ENCODE measurements around the gene CAVIN3.
A peak's percentile ranks its signal among the peaks of the same experiment; 100 is the strongest.

Gene CAVIN3

GRCh38 chr11:6357222-6357621 is 36.9 kb upstream of the CAVIN3 start:
- no peak for DNase-seq (ENCODE audit: extremely low spot score)
- CTCF ChIA-PET = interaction anchor here (0.8 to 6.8 kb wide), 3 partner anchors 19 to 106 kb away, joined by 3 to 84 read pairs (median 3); no protein-coding TSS in a partner anchor
- POLR2A ChIA-PET = no interaction called here
- no peak for TF ChIP-seq CTCF (IDR thresholded peaks at IDR 0.05; ENCODE audit: control extremely low read depth, extremely low read depth, low read depth, missing control alignments)

GRCh38 chr11:6356503-6357055 is 36.3 kb upstream of the CAVIN3 start:
- no peak for DNase-seq (ENCODE audit: extremely low spot score)
- CTCF ChIA-PET = interaction anchor here (0.6 to 6.8 kb wide), 3 partner anchors 18 to 107 kb away, joined by 3 to 84 read pairs (median 25); no protein-coding TSS in a partner anchor
- TF ChIP-seq CTCF (IDR thresholded peaks at IDR 0.05; ENCODE audit: control extremely low read depth, extremely low read depth, low read depth, missing control alignments) = no peak
- POLR2A ChIA-PET = no interaction called here

GRCh38 chr11:6354651-6355485 is 34.6 kb upstream of the CAVIN3 start:
- CTCF ChIA-PET = interaction anchor here (0.9 to 7.3 kb wide), 24 partner anchors 8 to 878 kb away, joined by 3 to 115 read pairs (median 6); no protein-coding TSS in a partner anchor
- no peak for TF ChIP-seq CTCF (IDR thresholded peaks at IDR 0.05; ENCODE audit: control extremely low read depth, extremely low read depth, low read depth, missing control alignments)
- POLR2A ChIA-PET = no interaction called here
- no peak for DNase-seq (ENCODE audit: extremely low spot score)

GRCh38 chr11:6353367-6353987 is 33.2 kb upstream of the CAVIN3 start:
- peak; percentile 95 for TF ChIP-seq CTCF (IDR thresholded peaks at IDR 0.05; ENCODE audit: control extremely low read depth, extremely low read depth, low read depth, missing control alignments)
- ChIA-PET POLR2A (no interaction called here), CTCF (interaction anchor here (0.8 to 7.3 kb wide), 47 partner anchors 9 to 1716 kb away, joined by 3 to 115 read pairs (median 5); partner anchors contain the start of genes CCKBR, HPX and OR51D1)
- DNase-seq (ENCODE audit: extremely low spot score) = peak; percentile 67

GRCh38 chr11:6351782-6352382 is 31.6 kb upstream of the CAVIN3 start:
- no peak for TF ChIP-seq CTCF (IDR thresholded peaks at IDR 0.05; ENCODE audit: control extremely low read depth, extremely low read depth, low read depth, missing control alignments)
- ChIA-PET POLR2A (no interaction called here), CTCF (interaction anchor here (0.9 to 7.3 kb wide), 11 partner anchors 11 to 547 kb away, joined by 3 to 115 read pairs (median 5); no protein-coding TSS in a partner anchor)
- no peak for DNase-seq (ENCODE audit: extremely low spot score)

- POLR2A ChIA-PET = no interaction called here
- CTCF ChIA-PET = interaction anchor here (1.0 to 7.3 kb wide), 5 partner anchors 12 to 546 kb away, joined by 3 to 115 read pairs (median 26); no protein-coding TSS in a partner anchor
- no peak for TF ChIP-seq CTCF (IDR thresholded peaks at IDR 0.05; ENCODE audit: control extremely low read depth, extremely low read depth, low read depth, missing control alignments)
- DNase-seq (ENCODE audit: extremely low spot score) = no peak
Observed at GRCh38 chr11:6350486-6350885, 30.2 kb upstream of the CAVIN3 start.

Measured in GM10248 (cell line).